ENCODE measurements around the gene SLC46A2. TPM values are rescaled to one million over a fixed set of nuclear protein-coding genes. Genes with fewer than 3 reads are reported as not detected.
A peak's percentile ranks its signal among the peaks of the same experiment; 100 is the strongest.

Gene SLC46A2
- total and polyA plus RNA-seq, 9 of the 15 experiments (the other 6 are each of a cell fraction or from before 2014, with no cell fraction given) = not detected

- H3K4me3 ChIP-seq = no peak overlapping the region
- H3K27ac ChIP-seq (ENCODE audit: extremely low read depth, low read depth, low read length) = no peak overlapping the region
- no peak overlapping the region for H3K9ac ChIP-seq (ENCODE audit: insufficient read depth in 1 of 2, low read depth in 2 of 2, low read length in 2 of 2)
- H2AFZ ChIP-seq (ENCODE audit: low read depth, low read length) = no peak overlapping the region
- TF ChIP-seq HDAC3 (IDR thresholded peaks at IDR 0.05; ENCODE audit: borderline replicate concordance, partially characterized antibody) (no peak), EGR1 (conservative IDR thresholded peaks at IDR 0.05) (peak; percentile 35; the same call in 1 of the 2 replicates), DEAF1 (CRISPR knock-in tag; IDR thresholded peaks at IDR 0.05) (no peak)
- in situ Hi-C loops (cut with MboI) = no loop called here
- intact Hi-C loops (cut with micrococcal nuclease) = no loop called here
- H3K9me1 ChIP-seq (ENCODE audit: control insufficient read depth, insufficient read depth, low read length) = no peaks in the 10 kb centered on the region
- no peak for FAIRE-seq
- no peak overlapping the region for H3K4me2 ChIP-seq (ENCODE audit: insufficient read depth, low read length)
- no peaks in the 10 kb centered on the region for H3K36me3 ChIP-seq (ENCODE audit: control insufficient read depth, insufficient read depth, low read length)
- no peaks in the 10 kb centered on the region for H4K20me1 ChIP-seq (replicated peaks; ENCODE audit: control insufficient read depth, insufficient read depth, low read length)
- BruUV-seq (replicated peaks) = no TSS peak
- DNase-seq (ENCODE audit: extremely low read depth in 1 of 4, low spot score in 3 of 4) = no peak
- ATAC-seq = no peak
- ChIA-PET POLR2A (no interaction called here), CTCF (ENCODE audit: low intra/inter-chr PET ratio) (no interaction called here)
- H3K9me3 ChIP-seq (replicated peaks; ENCODE audit: control insufficient read depth, insufficient read depth, low read depth, low read length) = no peaks in the 10 kb centered on the region
- WGBS (ENCODE audit: insufficient coverage, low coverage, missing lambda C conversion rate) = 15% methylated on average over 7 of the region's 7 CpGs
- peaks cover 19 to 31% of the 10 kb centered on the region in 2 experiments for H3K27me3 ChIP-seq (ENCODE audit: control insufficient read depth in 2 of 2, insufficient read depth in 2 of 2, low read length in 2 of 2)
- H3K79me2 ChIP-seq (ENCODE audit: control insufficient read depth, insufficient read depth, low read length) = no peaks in the 10 kb centered on the region
- H3K4me1 ChIP-seq (replicated peaks in 1 of 2; ENCODE audit: control insufficient read depth in 2 of 2, insufficient read depth in 2 of 2, low read length in 2 of 2) = no peaks in the 10 kb centered on the region
Measured at GRCh38 chr9:112881331-112881730, 9.3 kb downstream of the SLC46A2 start.

GRCh38 chr9:112880650-112881049 lies 10.0 kb downstream of the SLC46A2 start:
- no peak for FAIRE-seq
- POLR2A ChIA-PET = no interaction called here
- H3K4me3 ChIP-seq = no peak overlapping the region
- no peak overlapping the region for H3K9ac ChIP-seq (ENCODE audit: insufficient read depth in 1 of 2, low read depth in 2 of 2, low read length in 2 of 2)
- no peak overlapping the region for H2AFZ ChIP-seq (ENCODE audit: low read depth, low read length)
- no peaks in the 10 kb centered on the region for H4K20me1 ChIP-seq (replicated peaks; ENCODE audit: control insufficient read depth, insufficient read depth, low read length)
- no peaks in the 10 kb centered on the region for H3K36me3 ChIP-seq (ENCODE audit: control insufficient read depth, insufficient read depth, low read length)
- TF ChIP-seq OTX1 (CRISPR knock-in tag; IDR thresholded peaks at IDR 0.05) = no peak
- no peak for TF ChIP-seq KAT8 (IDR thresholded peaks at IDR 0.05; ENCODE audit: low read depth)
- TF ChIP-seq GABPB1 (CRISPR knock-in tag; IDR thresholded peaks at IDR 0.05) = no peak
- no peak for TF ChIP-seq SAFB (IDR thresholded peaks at IDR 0.05; ENCODE audit: borderline replicate concordance, low read depth, low read length)
- no peak for TF ChIP-seq ARNT (IDR thresholded peaks at IDR 0.05)
- TF ChIP-seq SMARCC2 (IDR thresholded peaks at IDR 0.05; ENCODE audit: low read depth) = no peak
- no peak for TF ChIP-seq TEAD2 (tag; IDR thresholded peaks at IDR 0.05)
- H3K27ac ChIP-seq (ENCODE audit: extremely low read depth, low read depth, low read length) = no peak overlapping the region
- WGBS (ENCODE audit: insufficient coverage, low coverage, missing lambda C conversion rate) = 13% methylated on average over 1 of the region's 1 CpG
- H3K79me2 ChIP-seq (ENCODE audit: control insufficient read depth, insufficient read depth, low read length) = no peaks in the 10 kb centered on the region
- in situ Hi-C loops (cut with MboI) (no loop called here), intact Hi-C loops (cut with micrococcal nuclease) (no loop called here)
- peaks cover 15 to 24% of the 10 kb centered on the region in 2 experiments for H3K27me3 ChIP-seq (ENCODE audit: control insufficient read depth in 2 of 2, insufficient read depth in 2 of 2, low read length in 2 of 2)
- H3K4me2 ChIP-seq (ENCODE audit: insufficient read depth, low read length) = no peak overlapping the region
- CTCF ChIA-PET (ENCODE audit: low intra/inter-chr PET ratio) = no interaction called here
- ATAC-seq = no peak
- H3K9me1 ChIP-seq (ENCODE audit: control insufficient read depth, insufficient read depth, low read length) = no peaks in the 10 kb centered on the region
- H3K9me3 ChIP-seq (replicated peaks; ENCODE audit: control insufficient read depth, insufficient read depth, low read depth, low read length) = no peaks in the 10 kb centered on the region
- BruUV-seq (replicated peaks) = no TSS peak
- H3K4me1 ChIP-seq (replicated peaks in 1 of 2; ENCODE audit: control insufficient read depth in 2 of 2, insufficient read depth in 2 of 2, low read length in 2 of 2) = no peaks in the 10 kb centered on the region
- DNase-seq (ENCODE audit: extremely low read depth in 1 of 4, low spot score in 3 of 4) = no peak
